GM18520 (cell line): ENCODE measurements around the gene EFHD1.
"Not testable (repeated sequence)": the region's sequence is repeated elsewhere in the genome, so short reads cannot be mapped to it uniquely, and the experiment has no call there.

Experiments
- ATAC-seq: cut with Tn5 transposase; IDR thresholded peaks from one replicate; pipeline ENCODE4 v1.9.1; 2021; ENCODE audit not compliant: unreplicated experiment

EFHD1 gene

DNA sequence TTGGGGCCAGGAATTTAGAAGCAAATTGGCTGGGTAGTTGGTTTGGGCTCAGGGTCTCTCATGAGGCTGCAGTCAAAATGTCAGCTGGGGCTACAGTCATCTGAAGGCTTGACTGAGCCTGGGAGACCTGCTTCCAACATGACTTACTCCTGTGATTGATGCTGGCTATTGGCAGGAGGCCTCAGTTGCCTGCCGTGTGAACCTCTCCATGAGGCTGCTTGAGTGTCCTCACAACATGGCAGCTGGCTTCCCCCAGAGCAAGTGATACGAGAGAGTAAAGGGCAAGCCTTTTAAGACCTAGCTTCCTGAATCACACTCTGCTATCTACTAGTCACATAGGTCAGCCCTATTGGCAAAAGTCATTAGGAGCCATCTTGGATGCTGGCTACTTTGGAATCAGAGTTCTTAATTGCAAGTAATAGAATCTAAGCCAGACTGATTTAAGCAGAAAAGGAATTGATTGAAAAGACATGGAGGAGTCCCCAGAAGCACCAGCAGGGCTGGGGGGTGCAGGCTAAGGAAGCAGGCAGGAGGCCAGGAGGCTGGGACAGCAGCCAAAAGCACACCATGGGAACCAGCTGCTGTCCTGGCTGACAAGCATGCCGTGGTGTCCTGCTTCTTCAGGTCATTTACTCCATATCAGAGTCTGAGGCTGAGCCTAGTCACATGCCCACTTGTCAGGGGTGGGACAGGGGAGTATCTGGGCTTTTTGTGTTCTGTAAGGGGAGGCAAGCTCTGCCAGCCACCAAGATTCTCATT is 55.9 kb downstream of the EFHD1 start:
- no peak for ATAC-seq

DNA sequence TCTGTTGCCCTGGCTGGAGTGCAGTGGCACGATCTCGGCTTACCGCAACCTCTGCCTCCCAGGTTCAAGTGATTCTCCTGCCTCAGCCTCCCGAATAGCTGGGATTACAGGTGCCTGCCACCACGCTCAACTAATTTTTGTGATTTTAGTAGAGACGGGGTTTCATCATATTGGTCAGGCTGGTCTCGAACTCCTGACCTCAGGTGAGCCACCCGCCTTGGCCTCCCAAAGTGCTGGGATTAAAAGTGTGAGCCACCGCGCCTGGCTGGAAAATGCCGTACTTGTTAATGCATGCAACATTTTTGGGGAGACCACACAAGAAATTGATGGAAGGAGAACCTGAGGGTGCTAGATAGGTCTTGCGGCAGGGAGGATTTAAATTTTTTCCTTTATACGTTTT is 57.7 kb downstream of the EFHD1 start:
- not testable (repeated sequence) for ATAC-seq

DNA sequence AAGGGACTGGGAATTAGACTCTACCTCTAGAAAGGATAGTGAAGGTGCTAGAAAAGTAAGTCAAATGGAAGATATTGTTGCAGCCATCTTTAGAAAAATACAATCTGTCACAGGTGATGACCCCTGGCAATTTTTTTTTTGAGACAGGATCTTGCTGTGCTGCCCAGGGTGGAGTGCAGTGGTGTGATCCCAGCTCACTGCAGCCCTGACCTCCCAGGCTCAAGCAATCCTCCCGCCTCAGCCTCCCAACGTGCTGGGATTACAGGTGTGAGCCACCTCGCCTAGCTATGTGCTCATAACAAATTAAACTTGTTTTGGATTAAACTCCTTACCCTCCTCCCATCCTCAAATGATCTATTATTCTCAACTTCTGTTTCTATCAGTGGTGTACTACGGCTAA is 59.9 kb downstream of the EFHD1 start:
- ATAC-seq: no peak

DNA sequence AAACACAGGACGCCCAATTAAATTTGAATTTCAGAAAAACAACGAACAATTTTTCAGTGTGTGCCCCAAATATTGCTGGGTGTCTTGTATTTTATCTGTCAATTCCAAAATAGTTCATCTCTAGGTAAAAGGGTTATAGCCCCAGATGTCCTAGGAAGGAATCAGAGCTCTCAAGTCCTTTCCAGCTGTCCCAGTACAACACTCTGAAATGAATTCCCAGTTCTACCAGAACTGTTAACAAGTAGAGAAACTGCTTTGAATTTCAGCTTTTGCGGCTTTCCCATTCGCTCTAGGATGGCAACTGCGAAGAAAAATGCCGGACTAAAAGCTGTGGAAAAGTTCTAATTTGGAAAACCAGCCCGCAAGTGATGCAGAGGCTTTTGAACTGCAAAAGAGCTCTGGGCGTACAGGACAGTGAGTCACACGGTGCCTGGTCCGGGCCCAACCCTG is 63.2 kb downstream of the EFHD1 start:
- no peak for ATAC-seq

DNA sequence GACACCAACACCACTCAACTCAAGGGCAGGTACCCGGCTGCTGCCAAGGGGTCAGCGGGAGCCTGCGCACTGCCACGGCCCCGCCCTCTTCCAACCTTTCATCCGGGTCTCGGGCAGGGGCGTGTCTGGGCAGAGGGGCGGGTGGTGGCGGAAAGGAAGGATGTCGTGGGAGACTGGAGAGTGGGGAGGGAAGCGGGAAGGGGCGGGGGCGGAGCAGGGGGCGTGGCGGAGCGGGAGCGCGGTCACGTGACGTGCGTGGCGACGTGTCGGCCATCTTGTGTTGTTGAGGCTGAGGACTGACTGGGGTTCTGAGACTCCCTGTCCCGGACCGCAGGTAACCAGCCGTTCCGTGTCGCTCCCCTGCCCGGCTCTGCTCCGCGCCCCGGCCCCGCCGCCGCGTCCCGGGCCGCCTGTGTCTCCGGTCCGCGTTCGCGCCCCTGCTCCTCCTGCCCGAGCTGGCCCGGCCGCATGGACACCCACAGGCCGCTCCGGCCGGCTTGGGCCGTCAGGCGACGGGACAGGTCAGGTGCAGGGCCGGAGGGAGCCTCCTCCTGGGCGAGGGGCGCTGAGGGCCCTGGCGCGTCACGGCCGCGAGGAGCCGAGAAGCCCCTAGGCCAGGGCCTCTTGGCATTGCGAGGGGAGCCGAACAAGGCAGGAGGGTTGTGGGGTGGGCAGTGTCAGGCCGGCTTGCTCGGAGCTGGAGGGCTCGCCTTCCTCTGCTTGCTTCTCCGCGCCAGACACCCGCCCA is 63.8 kb downstream of the EFHD1 start, which contains the start of gene GIGYF2:
GIGYF2 (plus strand) TSS at position 273 of the 748 bp plus-strand sequence. CDS start 37,867 bp downstream, outside the sequence.
- ATAC-seq: peak; percentile 59

DNA sequence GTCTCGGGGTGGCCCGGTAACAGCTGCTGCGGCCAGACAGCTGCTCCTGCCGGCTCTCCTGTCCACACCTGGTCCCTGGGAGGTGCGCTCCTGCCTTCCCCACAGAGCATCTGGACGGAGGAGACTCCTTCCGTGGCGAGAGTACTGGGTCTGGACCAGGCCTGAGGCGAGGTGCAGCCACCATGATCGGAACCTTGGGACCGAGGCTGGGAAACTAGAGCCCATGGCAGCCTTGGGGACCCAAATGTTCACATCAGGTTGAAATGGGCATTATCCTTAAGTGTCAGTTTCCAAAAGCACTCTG is 64.4 kb downstream of the EFHD1 start:
- peak; percentile 17 for ATAC-seq

DNA sequence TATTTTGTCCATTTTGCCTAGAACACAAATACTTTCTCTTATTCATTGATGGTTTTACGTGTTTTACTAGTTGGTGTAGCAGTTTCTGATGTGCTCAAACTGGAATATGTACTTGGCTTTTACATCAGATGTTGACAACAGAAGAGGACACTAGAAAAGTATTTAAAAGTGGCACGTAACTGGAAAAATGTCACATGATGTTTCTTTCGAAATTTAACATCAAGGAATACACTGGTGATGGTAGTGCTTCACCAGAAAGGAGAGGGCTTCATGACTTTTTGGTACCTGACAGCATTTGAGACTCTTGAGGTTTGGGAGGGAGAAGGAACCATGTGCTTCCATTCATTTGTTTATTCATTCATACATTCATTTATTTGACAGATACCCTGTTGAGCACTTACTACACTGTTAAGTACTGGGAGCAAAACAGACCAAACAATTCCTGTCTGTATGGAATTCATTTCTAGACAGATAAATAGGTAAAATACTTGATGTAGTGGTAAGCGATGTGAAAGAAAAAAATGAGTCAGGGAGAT is 65.2 kb downstream of the EFHD1 start:
- no peak for ATAC-seq

DNA sequence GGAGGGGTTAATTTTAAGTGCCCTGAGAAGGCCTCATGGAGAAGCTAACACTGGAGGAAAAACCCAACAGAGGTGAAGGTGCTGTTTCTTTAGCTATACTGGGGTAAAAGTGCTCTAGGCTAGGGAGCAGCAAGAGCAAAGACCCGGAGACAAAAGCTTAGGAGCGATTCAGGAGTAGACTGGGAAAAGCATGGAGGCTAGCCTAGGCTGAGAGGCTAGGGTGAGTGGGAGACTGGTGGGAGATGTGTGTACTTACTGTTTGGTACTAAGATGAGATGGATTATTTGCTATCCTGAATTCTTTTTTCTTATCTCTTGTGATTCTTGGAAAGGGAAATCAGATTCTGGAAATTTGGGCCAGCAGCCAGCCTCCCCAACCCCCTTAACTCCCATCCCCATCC is 65.7 kb downstream of the EFHD1 start:
- no peak for ATAC-seq

DNA sequence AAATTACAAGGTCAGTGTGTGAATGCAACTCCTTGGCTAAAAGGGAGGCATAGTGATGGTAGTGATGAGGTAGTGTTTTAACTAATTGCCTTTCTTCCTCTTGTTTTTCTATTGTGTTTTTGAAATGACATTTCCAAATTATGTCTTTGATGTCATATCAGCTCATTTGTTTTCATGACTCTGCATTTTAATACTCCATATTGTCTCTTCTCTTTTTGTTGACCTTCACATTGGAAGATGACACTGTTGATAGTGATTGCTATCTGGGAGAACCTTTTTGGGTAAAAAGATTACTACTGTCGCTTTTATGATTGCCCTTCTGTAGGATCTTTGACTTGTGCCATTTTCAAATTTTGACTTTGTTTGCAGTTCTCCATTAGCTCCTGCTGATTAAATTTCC is 66.8 kb downstream of the EFHD1 start:
- no peak for ATAC-seq

DNA sequence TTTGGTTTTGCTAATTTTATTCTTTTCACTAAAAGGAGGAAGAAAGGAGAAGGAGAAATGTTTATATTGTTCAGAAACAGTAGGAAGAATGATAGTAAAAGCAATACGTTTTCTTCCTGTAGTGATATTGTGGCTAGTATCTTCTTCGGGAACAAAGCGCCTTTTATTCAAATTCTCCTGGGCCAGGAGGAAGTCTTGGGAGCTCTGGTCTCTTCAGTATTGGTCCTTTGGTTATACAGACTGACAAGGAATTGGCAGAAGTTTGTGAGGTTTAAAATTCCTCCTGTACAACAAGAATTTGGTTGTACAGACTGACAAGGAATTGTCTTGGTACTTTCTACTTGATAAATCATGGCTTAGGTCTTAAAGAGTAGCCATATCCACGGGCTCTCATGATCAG is 73.7 kb downstream of the EFHD1 start:
- no peak for ATAC-seq

DNA sequence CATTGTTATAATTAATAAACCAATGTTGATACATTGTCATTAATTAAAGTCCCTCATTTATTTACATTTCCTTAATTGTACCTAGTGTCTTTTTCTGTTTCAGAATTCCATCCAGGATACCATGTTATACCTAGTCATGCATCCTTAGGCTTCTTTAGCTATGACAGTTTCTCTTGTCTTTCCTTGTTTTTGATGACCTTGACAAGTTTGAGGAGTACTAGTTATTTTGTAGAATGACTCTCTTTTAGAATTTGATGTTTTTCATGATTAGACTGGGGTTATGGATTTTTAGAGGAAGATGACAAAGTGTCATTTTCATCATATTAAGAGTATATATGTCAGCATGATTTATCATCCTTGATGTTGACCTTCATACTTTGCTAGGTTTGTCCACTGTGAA is 80.1 kb downstream of the EFHD1 start:
- no peak for ATAC-seq

DNA sequence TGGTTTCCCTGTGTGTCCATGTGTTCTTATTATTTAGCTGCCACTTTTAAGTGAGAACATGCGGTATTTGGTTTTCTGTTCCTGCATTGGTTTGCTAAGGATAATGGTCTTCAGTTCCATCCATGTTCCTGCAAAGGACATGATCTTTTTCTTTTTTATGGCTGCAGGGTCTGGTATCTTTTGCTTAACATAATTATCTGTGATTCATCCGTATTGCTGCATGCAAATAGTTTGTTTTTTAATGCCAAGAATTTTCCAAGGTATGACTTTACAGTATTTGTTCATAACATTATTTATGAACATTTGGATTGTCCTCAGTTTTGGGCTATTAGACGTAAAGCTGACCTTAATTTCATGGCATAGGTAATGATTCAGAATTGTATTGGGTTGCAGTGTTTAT is 81.6 kb downstream of the EFHD1 start:
- no peak for ATAC-seq

DNA sequence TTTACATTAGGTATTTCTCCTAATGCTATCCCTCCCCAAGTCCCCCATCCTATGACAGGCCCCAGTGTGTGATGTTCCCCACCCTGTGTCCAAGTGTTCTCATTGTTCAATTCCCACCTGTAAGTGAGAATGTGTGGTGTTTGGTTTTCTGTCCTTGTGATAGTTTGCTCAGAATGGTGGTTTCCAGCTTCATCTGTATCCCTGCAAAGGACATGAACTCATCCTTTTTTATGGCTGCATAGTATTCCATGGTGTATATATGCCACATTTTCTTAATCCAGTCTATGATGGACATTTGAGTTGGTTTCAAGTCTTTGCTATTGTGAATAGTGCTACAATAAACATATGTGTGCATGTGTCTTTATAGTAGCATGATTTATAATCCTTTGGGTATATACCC is 86.7 kb downstream of the EFHD1 start:
- not testable (repeated sequence) for ATAC-seq

DNA sequence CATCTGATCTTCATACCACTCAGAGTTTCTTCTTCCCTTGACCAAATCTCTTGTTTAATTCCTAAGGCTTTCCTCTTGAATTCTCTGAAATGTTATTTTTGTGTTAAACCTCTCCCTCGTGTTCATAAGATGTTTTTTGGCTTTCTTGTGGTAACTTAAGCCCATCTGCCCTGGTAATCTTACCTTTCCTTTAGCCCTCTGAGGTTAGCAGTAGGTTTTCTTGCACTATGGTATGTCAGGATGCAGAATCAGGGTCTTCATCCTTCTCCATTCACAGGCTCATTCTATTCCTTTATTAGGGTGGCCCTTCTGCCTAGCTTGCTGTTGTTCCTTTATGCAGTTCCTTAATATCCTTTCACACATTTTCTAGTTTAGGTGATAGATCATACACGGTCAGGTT is 87.9 kb downstream of the EFHD1 start:
- no peak for ATAC-seq

DNA sequence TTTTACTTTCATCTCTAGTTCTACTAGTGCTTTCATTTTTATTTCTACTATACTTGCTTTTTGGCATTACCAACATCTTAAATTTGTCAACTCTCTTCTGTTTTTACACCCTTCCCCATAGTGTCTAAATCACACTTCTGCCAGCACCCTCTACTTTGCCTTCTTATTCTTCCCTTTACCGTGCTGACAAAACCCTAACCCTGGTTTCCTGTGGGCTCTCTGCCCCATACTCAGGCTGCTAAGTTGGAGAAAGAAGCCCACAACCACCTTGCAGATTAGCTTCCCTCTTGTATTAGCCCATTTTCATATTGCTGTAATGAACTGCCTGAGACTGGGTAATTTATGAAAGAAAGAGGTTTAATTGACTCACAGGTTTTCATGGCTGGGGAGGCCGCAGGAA is 88.5 kb downstream of the EFHD1 start:
- no peak for ATAC-seq

DNA sequence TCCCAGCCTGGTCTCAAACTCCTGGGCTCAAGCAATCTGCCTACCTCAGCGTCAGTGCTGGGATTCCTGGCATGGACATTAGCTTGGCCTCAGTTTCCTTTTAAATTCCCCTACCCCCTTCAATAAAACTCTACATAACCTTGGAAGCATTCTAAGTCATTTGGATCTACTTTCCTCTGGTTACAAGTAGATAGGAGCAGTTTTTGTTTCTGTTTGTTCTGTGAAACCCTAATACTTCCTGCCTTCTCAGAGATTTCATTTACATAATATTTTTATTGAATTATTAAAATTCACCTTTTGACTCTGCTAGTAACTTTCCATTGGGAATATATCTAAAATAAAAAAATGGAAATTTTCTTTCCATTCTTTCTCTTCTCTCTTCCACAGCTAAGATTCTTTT is 89.6 kb downstream of the EFHD1 start:
- ATAC-seq: no peak

DNA sequence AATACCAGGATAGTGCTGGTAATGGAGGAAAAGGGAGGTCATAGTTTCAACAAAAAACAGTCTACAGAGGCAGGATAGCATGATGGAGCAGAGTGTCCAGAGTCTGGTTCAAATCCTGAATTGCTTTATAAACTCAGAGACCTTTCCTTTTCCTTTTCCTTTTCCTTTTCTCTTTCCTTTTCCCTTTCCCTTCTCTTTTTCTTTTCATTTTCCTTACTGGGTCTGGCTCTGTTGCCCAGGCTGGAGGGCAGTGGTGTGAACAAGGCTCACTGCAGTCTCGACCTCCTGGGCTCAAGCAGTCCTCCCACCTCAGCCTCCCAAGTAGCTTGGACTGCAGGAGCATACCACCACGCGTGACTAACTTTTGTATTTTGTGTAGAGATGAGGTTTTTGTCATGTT is 95.4 kb downstream of the EFHD1 start:
- ATAC-seq: no peak

DNA sequence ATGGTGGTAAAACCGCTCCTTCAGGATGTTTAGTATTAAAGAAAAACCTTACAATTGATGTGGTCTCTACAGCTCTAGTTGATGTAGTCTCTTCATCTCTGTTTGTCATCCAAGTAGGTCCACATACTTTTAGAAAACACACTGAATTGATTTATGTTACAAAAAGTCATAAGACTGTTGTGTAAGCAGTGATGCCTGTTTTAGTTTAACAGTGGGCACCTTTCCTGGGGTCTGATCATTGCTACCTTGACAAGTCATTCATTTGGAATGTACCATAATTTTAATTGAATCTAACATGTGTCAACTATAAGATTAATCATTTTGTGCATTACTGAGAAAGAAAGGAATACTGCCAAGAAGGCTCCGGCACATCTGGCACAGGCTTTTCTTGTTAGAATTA is 98.1 kb downstream of the EFHD1 start:
- ATAC-seq: no peak
